ENCODE results near the gene HNRNPL.

The HNRNPL gene

GRCh38 chr19:38869160-38869835, 19.5 kb upstream of the HNRNPL start:
- TF ChIP-seq FOXP2 (optimal IDR thresholded peaks at IDR 0.05; ENCODE audit: borderline replicate concordance, extremely low read depth, extremely low read length, insufficient read depth) (no peak), TAF1 (IDR thresholded peaks at IDR 0.05; ENCODE audit: borderline replicate concordance, insufficient read depth, low read length) (no peak), REST (IDR thresholded peaks at IDR 0.05; ENCODE audit: insufficient read depth in 1 of 2, low read depth in 2 of 2, low read length in 2 of 2) (no peak), POLR2AphosphoS5 (IDR thresholded peaks at IDR 0.05; ENCODE audit: low read depth, low read length) (no peak), SIN3A (IDR thresholded peaks at IDR 0.05; ENCODE audit: borderline replicate concordance, insufficient read depth, low read length) (no peak)

- TF ChIP-seq POLR2AphosphoS5 (IDR thresholded peaks at IDR 0.05; ENCODE audit: low read depth, low read length) (no peak), TAF1 (IDR thresholded peaks at IDR 0.05; ENCODE audit: borderline replicate concordance, insufficient read depth, low read length) (no peak), SIN3A (IDR thresholded peaks at IDR 0.05; ENCODE audit: borderline replicate concordance, insufficient read depth, low read length) (no peak)
Observed at GRCh38 chr19:38868551-38868950, 18.8 kb upstream of the HNRNPL start.

GRCh38 chr19:38867171-38867780, 17.5 kb upstream of the HNRNPL start:
- no peak for TF ChIP-seq POLR2AphosphoS5 (IDR thresholded peaks at IDR 0.05; ENCODE audit: low read depth, low read length)
- TF ChIP-seq TAF1 (IDR thresholded peaks at IDR 0.05; ENCODE audit: borderline replicate concordance, insufficient read depth, low read length) = no peak
- no peak for TF ChIP-seq FOXP2 (optimal IDR thresholded peaks at IDR 0.05; ENCODE audit: borderline replicate concordance, extremely low read depth, extremely low read length, insufficient read depth)
- TF ChIP-seq SIN3A (IDR thresholded peaks at IDR 0.05; ENCODE audit: borderline replicate concordance, insufficient read depth, low read length) = no peak
- no peak for TF ChIP-seq REST (IDR thresholded peaks at IDR 0.05; ENCODE audit: insufficient read depth in 1 of 2, low read depth in 2 of 2, low read length in 2 of 2)

- no peak for TF ChIP-seq TAF1 (IDR thresholded peaks at IDR 0.05; ENCODE audit: borderline replicate concordance, insufficient read depth, low read length)
- TF ChIP-seq SIN3A (IDR thresholded peaks at IDR 0.05; ENCODE audit: borderline replicate concordance, insufficient read depth, low read length) = peak; percentile 63; the same call in 1 of the 2 replicates
- TF ChIP-seq FOXP2 (optimal IDR thresholded peaks at IDR 0.05; ENCODE audit: borderline replicate concordance, extremely low read depth, extremely low read length, insufficient read depth) = peak; percentile 69
- peak in 1 of 2 experiments; percentile 38; a peak in 1 of 4 replicates for TF ChIP-seq REST (IDR thresholded peaks at IDR 0.05; ENCODE audit: insufficient read depth in 1 of 2, low read depth in 2 of 2, low read length in 2 of 2)
- TF ChIP-seq POLR2AphosphoS5 (IDR thresholded peaks at IDR 0.05; ENCODE audit: low read depth, low read length) = peak; percentile 36; the same call in 1 of the 2 replicates
Observed at GRCh38 chr19:38862321-38863059, 12.7 kb upstream of the HNRNPL start.

- TF ChIP-seq POLR2AphosphoS5 (IDR thresholded peaks at IDR 0.05; ENCODE audit: low read depth, low read length) (no peak), REST (IDR thresholded peaks at IDR 0.05; ENCODE audit: insufficient read depth in 1 of 2, low read depth in 2 of 2, low read length in 2 of 2) (no peak)
Observed at GRCh38 chr19:38861368-38861767, 11.6 kb upstream of the HNRNPL start.
